H1 (cell line): Measurements from ENCODE around the gene NR2C2AP. TPM values are rescaled to one million over a fixed set of nuclear protein-coding genes. Genes with fewer than 3 reads are reported as not detected.

Experiments
- BCL11A ChIP-seq, 2 experiments: IDR thresholded peaks; one replicate each; pipeline ENCODE4 v1.6.1; 2011; ENCODE audit warnings: low read depth in 2 of 2, low read length in 2 of 2, mild to moderate bottlenecking in 2 of 2
- CBX8 ChIP-seq: fragments of 300-800, 300-1000 bp; sonication (generic); IDR thresholded peaks from 2 replicates; pipeline ENCODE4 v1.7.1; 2016; ENCODE audit warnings: low read depth, low read length, borderline replicate concordance
- CHD7 ChIP-seq: fragments of 300-600 bp; sonication (generic); IDR thresholded peaks from 2 replicates; pipeline ENCODE4 v1.7.1; 2012; ENCODE audit warnings: low read length, moderate library complexity, mild to moderate bottlenecking, inconsistent platforms; ENCODE audit not compliant: insufficient replicate concordance
- EGR1 ChIP-seq: IDR thresholded peaks from 2 replicates; pipeline ENCODE4 v1.6.1; 2011; ENCODE audit warnings: low read depth, low read length, borderline replicate concordance
- NRF1 ChIP-seq: IDR thresholded peaks from 2 replicates; pipeline ENCODE4 v1.6.1; 2011; ENCODE audit warnings: mild to moderate bottlenecking, low read depth, low read length, improper control_type of control experiment
- SIX5 ChIP-seq: IDR thresholded peaks from 2 replicates; pipeline ENCODE4 v1.6.1; 2011; ENCODE audit warnings: mild to moderate bottlenecking, low read depth, low read length
- polyA plus RNA-seq, 7 experiments: library from polyadenylated mRNA; depleted of rRNA in 3 of 7; stranded (reverse) in 5 of 7; unstranded in 2 of 7; fragments of >200 nt in 5 of 7; fragments of 200-250 nt in 2 of 7; gene quantifications; 1 replicate in 5 of 7; 2 replicates in 1 of 7; 4 replicates in 1 of 7; pipeline versions ENCODE4 v1.2.1 to v1.2.3, GENCODE V29; 2011 to 2013; ENCODE audit warnings: missing spikeins in 2 of 7, mixed read lengths in 2 of 7
- total RNA-seq: library from RNA; stranded (reverse); fragmentation: NEBNext Ultra II Directional; extraction: Animal tissue kit (Norgen Biotek cat#: 25700); gene quantifications from 2 replicates; pipeline ENCODE4 v1.2.1, GENCODE V29; 2021

Gene NR2C2AP
- total and polyA plus RNA-seq, 2 of the 8 experiments (the other 6 are each of a cell fraction or from before 2014, with no cell fraction given): 16.4 to 20.5 TPM

DNA sequence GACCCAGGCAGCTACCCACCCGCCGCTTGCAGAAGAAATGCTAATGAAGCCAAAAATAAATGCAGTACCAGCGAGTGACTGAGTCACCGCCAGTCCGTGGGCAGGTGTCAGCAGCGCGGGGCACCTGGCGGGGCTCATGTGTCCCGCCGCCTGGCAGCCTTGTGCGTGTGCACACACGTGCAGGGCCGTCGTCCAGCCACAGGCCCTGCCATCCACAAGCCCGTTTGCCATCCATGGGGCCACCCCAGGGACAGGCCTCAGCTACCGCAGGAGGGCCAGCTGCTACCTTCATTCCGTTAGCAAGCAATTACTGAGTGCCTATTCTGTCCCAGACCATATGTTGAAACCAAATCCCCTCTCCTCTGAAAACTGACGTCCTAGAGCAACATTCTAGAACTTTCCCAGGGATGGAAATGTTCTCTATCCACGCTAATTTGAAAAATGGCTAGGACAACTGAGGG is 29.1 kb upstream of the NR2C2AP start (continued):
- no peak for TF ChIP-seq BCL11A (IDR thresholded peaks at IDR 0.05; ENCODE audit: low read depth in 2 of 2, low read length in 2 of 2)
- TF ChIP-seq CHD7: no peak
- TF ChIP-seq SIX5: no peak
- no peak for TF ChIP-seq NRF1
- TF ChIP-seq EGR1: no peak
- no peak for TF ChIP-seq CBX8
